ENCODE measurements around the gene TWIST2.

DNA sequence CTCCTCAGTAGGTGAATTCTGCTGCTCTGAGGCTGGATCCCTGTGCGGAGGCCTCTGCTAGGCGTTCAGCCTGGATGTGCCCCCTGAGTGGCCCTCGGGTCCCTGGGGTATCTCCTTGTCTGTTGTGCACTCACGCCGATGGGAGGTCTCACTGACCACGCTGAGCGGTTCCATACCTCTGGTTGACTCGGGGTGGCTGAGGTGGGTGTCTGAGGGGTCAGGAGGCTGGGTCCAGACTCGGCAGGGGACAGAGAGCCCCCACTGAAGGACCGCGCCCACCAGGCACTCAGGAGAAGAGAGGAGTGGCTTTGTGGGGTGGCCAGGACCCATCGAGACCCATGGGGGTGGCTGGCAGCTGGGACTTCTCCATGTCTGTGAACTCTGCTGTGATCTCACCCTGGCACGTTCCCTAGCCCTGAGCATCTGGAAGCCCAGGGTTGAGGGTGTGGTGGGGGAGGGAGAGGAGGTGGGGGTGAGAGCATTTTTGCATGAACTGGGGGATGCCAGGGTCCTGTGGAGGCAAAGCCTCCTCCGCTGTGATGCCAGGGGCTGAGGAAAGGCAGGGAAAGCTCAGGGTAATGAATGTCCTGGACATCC is 53.7 kb downstream of the TWIST2 start:
- TF ChIP-seq CTCF (conservative IDR thresholded peaks at IDR 0.05) (no peak), EZH2 (IDR thresholded peaks at IDR 0.05; ENCODE audit: low read depth) (no peak)
